HG02938 (cell line): Measurements from ENCODE around the gene SPEF1.

ENCODE experiments used
- ATAC-seq: cut with Tn5 transposase; IDR thresholded peaks from one replicate; pipeline ENCODE4 v1.9.1; 2021; ENCODE audit warnings: mild to moderate bottlenecking, moderate library complexity; ENCODE audit not compliant: unreplicated experiment

SPEF1 gene

DNA sequence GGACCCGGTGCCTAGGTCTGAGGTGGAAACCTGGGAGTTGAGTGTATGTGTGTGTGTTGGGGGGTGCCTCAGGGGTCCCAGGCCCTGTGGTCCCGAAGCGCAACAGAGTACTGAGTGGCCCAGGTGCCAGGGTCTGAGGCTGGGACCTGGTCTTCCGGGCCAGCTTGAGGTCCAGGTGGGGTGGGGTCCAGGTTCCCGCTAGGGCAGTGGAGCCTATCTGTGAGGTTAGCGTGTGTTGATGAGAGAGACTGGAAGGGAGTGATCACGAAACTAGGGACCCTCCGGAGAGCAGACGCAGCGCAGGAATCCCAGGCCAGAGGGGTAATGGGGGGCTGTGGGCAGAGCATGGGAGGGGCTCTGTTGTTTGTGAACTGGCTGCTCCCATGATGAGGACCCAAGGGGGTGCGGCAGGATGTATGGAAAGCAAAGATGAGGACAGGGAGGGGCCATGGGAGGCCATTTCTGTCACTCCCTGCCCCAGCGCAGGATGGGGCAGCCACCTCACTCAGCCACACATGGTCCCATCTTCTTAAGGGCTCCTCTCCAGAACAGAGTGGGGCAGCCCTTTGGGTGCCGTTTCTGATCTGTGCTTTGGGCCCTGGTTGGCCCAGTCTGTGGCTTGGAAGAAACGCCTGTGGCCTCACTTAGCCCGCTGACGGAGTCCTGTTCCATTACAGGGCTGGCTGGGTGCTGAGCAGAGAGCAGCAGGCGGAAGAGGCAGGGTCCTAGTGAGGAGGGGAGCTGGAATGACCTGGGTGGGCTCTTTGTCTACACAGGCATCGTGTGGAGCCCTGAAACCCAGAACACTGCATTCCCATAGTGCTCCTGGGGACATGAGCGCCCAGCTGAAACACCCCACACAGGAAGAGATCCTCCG is 47.9 kb downstream of the SPEF1 start:
- ATAC-seq, result no peak

GRCh38 chr20:3732327-3733118 is 48.7 kb downstream of the SPEF1 start, which contains the start of gene HSPA12B:
HSPA12B (plus strand) TSS chr20:3732685; CDS start chr20:3738675, 5,990 bp downstream.
- ATAC-seq, result no peak

DNA sequence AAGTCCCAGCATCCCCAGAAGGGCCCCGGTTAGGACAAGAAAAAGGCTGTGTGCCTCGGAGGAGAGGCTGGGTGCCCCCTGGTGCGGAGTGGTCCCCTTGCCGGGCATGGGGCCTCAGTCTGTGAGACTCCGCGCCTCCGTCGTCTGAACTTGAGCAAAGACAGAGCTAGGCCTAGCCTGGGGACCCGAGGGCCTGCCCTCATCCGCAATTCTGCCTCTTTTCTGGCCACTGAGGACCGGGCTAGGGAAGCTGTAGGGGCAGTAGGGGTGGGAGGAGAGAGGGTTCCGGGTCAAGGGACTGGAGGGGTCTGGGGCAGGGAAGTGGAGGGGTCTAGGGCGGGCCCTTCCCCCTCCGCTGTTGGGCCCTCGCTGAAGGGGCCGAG is 49.3 kb downstream of the SPEF1 start:
- no peak for ATAC-seq

- ATAC-seq, result no peak
Observed at GRCh38 chr20:3730803-3731672, 50.2 kb downstream of the SPEF1 start.

DNA sequence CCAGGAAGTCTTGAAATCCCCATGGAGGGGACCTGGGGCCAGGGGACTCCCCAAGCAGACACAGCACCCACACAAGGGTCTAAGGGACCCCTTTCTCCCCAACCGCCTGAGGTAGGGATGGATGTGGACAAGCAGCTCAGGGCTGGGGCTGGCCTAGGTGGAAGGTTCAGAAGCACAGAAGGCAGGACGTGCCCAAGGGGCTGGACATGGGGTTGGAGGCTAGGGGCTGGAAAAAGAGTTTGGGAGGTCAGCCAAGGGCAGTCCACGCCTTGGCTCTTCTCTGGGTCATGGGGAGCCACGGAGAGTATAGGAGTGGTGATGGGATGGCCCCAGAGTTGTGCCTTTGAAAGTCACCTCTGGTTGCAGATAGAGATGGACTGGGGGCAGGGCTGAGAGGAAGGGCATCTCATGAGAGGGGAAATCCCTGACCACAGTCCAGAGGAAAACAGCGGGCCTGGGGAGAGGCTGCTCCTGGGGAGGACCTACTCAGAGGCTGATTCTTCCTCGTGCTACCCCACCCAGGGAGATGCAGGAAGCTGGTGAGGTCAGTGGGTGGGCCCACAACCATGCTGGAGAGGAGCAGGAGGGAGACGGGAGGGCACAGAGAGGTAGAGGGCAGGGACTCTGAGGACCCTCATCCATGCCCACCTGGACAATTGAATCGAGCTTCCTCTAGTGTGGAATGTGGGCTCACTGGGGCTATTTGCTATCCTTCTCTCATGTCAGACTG is 51.3 kb downstream of the SPEF1 start:
- no peak for ATAC-seq

- ATAC-seq, result no peak
Observed at GRCh38 chr20:3729378-3729777, 51.9 kb downstream of the SPEF1 start.

DNA sequence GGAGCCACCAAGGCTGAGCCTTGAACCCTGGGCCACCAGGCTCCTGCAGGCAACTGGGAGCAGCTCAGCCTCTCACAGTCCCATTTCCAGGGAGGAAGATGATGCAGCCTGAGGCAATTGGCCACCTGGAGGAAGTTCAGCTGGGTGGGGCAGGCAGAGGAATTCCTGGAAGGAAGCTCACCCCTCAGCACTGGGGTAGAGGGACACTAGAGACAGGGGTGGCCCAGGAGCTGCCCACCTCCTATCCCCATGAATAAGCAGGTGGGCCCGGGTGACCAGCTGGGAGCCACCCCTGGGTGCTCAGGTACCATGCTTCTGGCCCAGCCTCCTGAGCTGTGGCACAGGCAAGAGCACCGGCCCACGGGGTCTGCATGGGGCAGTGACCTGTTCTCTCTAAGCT is 52.4 kb downstream of the SPEF1 start:
- no peak for ATAC-seq

DNA sequence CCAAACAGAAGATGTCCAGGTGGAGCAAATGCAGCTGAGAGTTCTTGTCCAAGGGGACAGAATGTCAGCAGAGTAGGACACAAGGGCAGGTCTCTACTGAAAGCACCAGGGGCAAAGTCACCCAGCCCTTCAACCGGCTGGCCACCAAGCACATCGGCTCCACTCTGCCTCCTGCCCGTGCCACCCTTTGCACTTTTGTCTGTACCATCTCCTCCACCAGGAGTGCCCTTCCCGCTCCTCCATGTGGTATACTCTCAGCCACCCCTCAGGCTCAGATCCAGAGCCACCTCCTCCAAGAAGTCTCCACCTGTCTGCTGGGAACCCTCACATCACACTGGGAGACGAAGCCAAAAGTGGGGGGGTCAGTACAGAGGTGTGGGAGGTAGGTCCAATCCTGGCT is 52.9 kb downstream of the SPEF1 start:
- ATAC-seq, result no peak
